Measurements from ENCODE around the gene DSCAM.

Gene DSCAM

GRCh38 chr21:40457741-40458140 lies 389.2 kb downstream of the DSCAM start:
- Histone ChIP-seq H3K9ac (ENCODE audit: low read length) (no peak overlapping the region), H3K27me3 (ENCODE audit: low read length) (no peaks in the 10 kb centered on the region), H3K36me3 (ENCODE audit: low read length) (no peaks in the 10 kb centered on the region), H3K4me2 (ENCODE audit: low read depth, low read length, poor library complexity, severe bottlenecking) (no peak overlapping the region), H3K4me3 (ENCODE audit: insufficient read depth, low read length, poor library complexity, severe bottlenecking) (no peak overlapping the region), H3K79me2 (ENCODE audit: insufficient read depth, low read length) (no peaks in the 10 kb centered on the region), H3K9me3 (ENCODE audit: insufficient read depth, low read length) (no peaks in the 10 kb centered on the region), H3K9me2 (replicated peaks; ENCODE audit: insufficient read depth, low read length) (no peaks in the 10 kb centered on the region), H3F3A (ENCODE audit: insufficient read depth) (no peaks in the 10 kb centered on the region), H3K27ac (ENCODE audit: low read depth, low read length) (no peak overlapping the region), H4K20me1 (ENCODE audit: low read depth, low read length) (no peaks in the 10 kb centered on the region), H2AFZ (ENCODE audit: low read depth, low read length, severe bottlenecking) (no peak overlapping the region)
- TF ChIP-seq CTCF (IDR thresholded peaks at IDR 0.05; ENCODE audit: insufficient read depth, low read length, poor library complexity, severe bottlenecking) = no peak

GRCh38 chr21:40454057-40454456 lies 392.9 kb downstream of the DSCAM start:
- H3K27ac ChIP-seq (ENCODE audit: low read depth, low read length) = no peak overlapping the region

GRCh38 chr21:40453183-40453582 lies 393.8 kb downstream of the DSCAM start:
- Histone ChIP-seq H3K4me2 (ENCODE audit: low read depth, low read length, poor library complexity, severe bottlenecking) (no peak overlapping the region), H3K4me3 (ENCODE audit: insufficient read depth, low read length, poor library complexity, severe bottlenecking) (no peak overlapping the region), H3F3A (ENCODE audit: insufficient read depth) (no peaks in the 10 kb centered on the region), H3K9ac (ENCODE audit: low read length) (no peak overlapping the region), H3K27me3 (ENCODE audit: low read length) (no peaks in the 10 kb centered on the region), H3K36me3 (ENCODE audit: low read length) (no peaks in the 10 kb centered on the region), H4K20me1 (ENCODE audit: low read depth, low read length) (no peaks in the 10 kb centered on the region), H3K9me2 (replicated peaks; ENCODE audit: insufficient read depth, low read length) (no peaks in the 10 kb centered on the region), H3K79me2 (ENCODE audit: insufficient read depth, low read length) (no peaks in the 10 kb centered on the region), H3K9me3 (ENCODE audit: insufficient read depth, low read length) (no peaks in the 10 kb centered on the region), H2AFZ (ENCODE audit: low read depth, low read length, severe bottlenecking) (no peak overlapping the region), H3K27ac (ENCODE audit: low read depth, low read length) (no peak overlapping the region)
- TF ChIP-seq EZH2phosphoT487 (conservative IDR thresholded peaks at IDR 0.05; ENCODE audit: low read length) = no peak
- no peak for TF ChIP-seq CTCF (IDR thresholded peaks at IDR 0.05; ENCODE audit: insufficient read depth, low read length, poor library complexity, severe bottlenecking)

More at GRCh38 chr21:40454057-40454456, 392.9 kb downstream of the DSCAM start:
- H3K79me2 ChIP-seq (ENCODE audit: insufficient read depth, low read length) = no peaks in the 10 kb centered on the region
- H2AFZ ChIP-seq (ENCODE audit: low read depth, low read length, severe bottlenecking) = no peak overlapping the region
- no peaks in the 10 kb centered on the region for H3K36me3 ChIP-seq (ENCODE audit: low read length)
- no peaks in the 10 kb centered on the region for H3K9me3 ChIP-seq (ENCODE audit: insufficient read depth, low read length)
- H3K4me3 ChIP-seq (ENCODE audit: insufficient read depth, low read length, poor library complexity, severe bottlenecking) = no peak overlapping the region
- no peaks in the 10 kb centered on the region for H3K9me2 ChIP-seq (replicated peaks; ENCODE audit: insufficient read depth, low read length)
- H3F3A ChIP-seq (ENCODE audit: insufficient read depth) = no peaks in the 10 kb centered on the region
- no peak overlapping the region for H3K4me2 ChIP-seq (ENCODE audit: low read depth, low read length, poor library complexity, severe bottlenecking)
- H4K20me1 ChIP-seq (ENCODE audit: low read depth, low read length) = no peaks in the 10 kb centered on the region
- H3K27me3 ChIP-seq (ENCODE audit: low read length) = no peaks in the 10 kb centered on the region
- TF ChIP-seq EZH2phosphoT487 (conservative IDR thresholded peaks at IDR 0.05; ENCODE audit: low read length) (no peak), CTCF (IDR thresholded peaks at IDR 0.05; ENCODE audit: insufficient read depth, low read length, poor library complexity, severe bottlenecking) (no peak)
- no peak overlapping the region for H3K9ac ChIP-seq (ENCODE audit: low read length)

GRCh38 chr21:40452548-40452947 lies 394.4 kb downstream of the DSCAM start:
- Histone ChIP-seq H3K9ac (ENCODE audit: low read length) (no peak overlapping the region), H3K79me2 (ENCODE audit: insufficient read depth, low read length) (no peaks in the 10 kb centered on the region), H3K9me3 (ENCODE audit: insufficient read depth, low read length) (no peaks in the 10 kb centered on the region), H2AFZ (ENCODE audit: low read depth, low read length, severe bottlenecking) (no peak overlapping the region), H3K27ac (ENCODE audit: low read depth, low read length) (no peak overlapping the region), H4K20me1 (ENCODE audit: low read depth, low read length) (no peaks in the 10 kb centered on the region), H3K36me3 (ENCODE audit: low read length) (no peaks in the 10 kb centered on the region), H3F3A (ENCODE audit: insufficient read depth) (no peaks in the 10 kb centered on the region), H3K27me3 (ENCODE audit: low read length) (no peaks in the 10 kb centered on the region), H3K4me2 (ENCODE audit: low read depth, low read length, poor library complexity, severe bottlenecking) (no peak overlapping the region), H3K9me2 (replicated peaks; ENCODE audit: insufficient read depth, low read length) (no peaks in the 10 kb centered on the region), H3K4me3 (ENCODE audit: insufficient read depth, low read length, poor library complexity, severe bottlenecking) (no peak overlapping the region)
- TF ChIP-seq EZH2phosphoT487 (conservative IDR thresholded peaks at IDR 0.05; ENCODE audit: low read length) (no peak), CTCF (IDR thresholded peaks at IDR 0.05; ENCODE audit: insufficient read depth, low read length, poor library complexity, severe bottlenecking) (no peak)

Data from SU-DHL-6 (cell line).